GM12892 (cell line): Measurements from ENCODE around the gene COX6A1.

ENCODE experiments used
- POLR2A ChIP-seq: IDR thresholded peaks from 2 replicates; pipeline ENCODE4 v1.6.1; 2011; ENCODE audit warnings: low read depth, low read length, control low read depth
- POLR2AphosphoS5 ChIP-seq: IDR thresholded peaks from 2 replicates; pipeline ENCODE4 v1.6.1; 2011; ENCODE audit warnings: low read depth, low read length, control low read depth
- TAF1 ChIP-seq: IDR thresholded peaks from 2 replicates; pipeline ENCODE4 v1.6.1; 2011; ENCODE audit warnings: low read depth, mild to moderate bottlenecking, control low read depth, low read length, borderline replicate concordance

DNA sequence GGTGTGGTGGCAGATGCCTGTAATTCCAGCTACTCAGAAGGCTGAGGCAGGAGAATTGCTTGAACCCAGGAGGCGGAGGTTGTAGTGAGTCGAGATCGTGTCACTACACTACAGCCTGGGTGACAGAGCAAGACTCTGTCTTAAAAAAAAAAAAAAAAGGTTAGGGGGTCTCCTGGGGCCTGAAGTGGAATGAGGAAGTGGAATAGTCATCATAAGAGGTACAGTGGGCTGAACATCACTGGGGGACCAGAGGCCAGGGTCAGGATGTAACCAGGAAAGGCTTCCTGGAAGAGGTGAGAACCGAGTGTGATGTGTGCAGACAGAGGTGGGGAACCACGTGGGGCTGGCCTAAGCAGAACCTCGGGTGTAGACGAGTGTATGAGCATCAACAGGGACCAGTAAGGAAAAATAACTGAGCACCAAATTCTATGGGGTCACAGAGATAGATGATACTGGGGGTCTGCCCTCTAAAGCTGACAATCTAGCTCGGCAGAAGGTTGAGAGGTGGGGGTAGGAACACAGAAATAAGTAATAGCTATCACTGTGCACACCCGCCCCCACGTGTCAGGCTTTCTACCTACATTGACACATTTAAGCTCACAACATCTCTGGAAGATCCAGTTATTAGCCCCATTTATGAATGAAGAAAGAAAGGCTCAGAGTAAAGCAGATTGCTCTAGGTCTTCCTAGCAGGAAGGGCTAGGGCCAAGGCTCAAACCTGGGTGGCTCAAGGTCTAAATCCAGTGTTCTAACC lies 5.0 kb upstream of the COX6A1 start:
- no peak for TF ChIP-seq POLR2AphosphoS5
- TF ChIP-seq TAF1: no peak
- TF ChIP-seq POLR2A: no peak
